Hepatocyte (in vitro differentiated cells): ENCODE data around the gene DLG2.
"Not testable (repeated sequence)": the region's sequence is repeated elsewhere in the genome, so short reads cannot be mapped to it uniquely, and the experiment has no call there.

Source experiments
- CTCF ChIP-seq: fragments of 200-600 bp; sonication (generic); IDR thresholded peaks from 2 replicates; pipeline ENCODE4 v1.5.1; 2016; ENCODE audit warnings: antibody characterized with exemption, mild to moderate bottlenecking; ENCODE audit not compliant: poor library complexity
- EZH2phosphoT487 ChIP-seq: fragments of 200-600 bp; sonication (generic); IDR thresholded peaks from one replicate; pipeline ENCODE4 v1.6.1; 2018; ENCODE audit warnings: antibody characterized with exemption, mild to moderate bottlenecking, low read depth, moderate library complexity; ENCODE audit not compliant: unreplicated experiment, severe bottlenecking

GRCh38 chr11:84840201-84840600, 786.9 kb downstream of the DLG2 start:
- not testable (repeated sequence) for TF ChIP-seq CTCF, EZH2phosphoT487
